HepG2 (cell line): Measurements from ENCODE around the gene NDUFS2. TPM values are rescaled to one million over a fixed set of nuclear protein-coding genes. Genes with fewer than 3 reads are reported as not detected.

ENCODE experiments used
- ATAC-seq: fragments of 200-7000 bp; cut with Tn5 transposase; 3 replicates; pipeline ENCODE4 v1.9.1; 2020; ENCODE audit warnings: mild to moderate bottlenecking, moderate library complexity
- BruUV-seq: library from RNA; stranded (reverse); fragments of 400-500 nt; replicated peaks from 2 replicates; lab custom pipeline; 2021; lab: Mats Ljungman, UMichigan
- CTCF ChIA-PET: fragments of 300-600 bp; formaldehyde crosslinking; extraction: SDS; loops from one replicate; lab custom pipeline; 2021; ENCODE audit warnings: low total read pairs, inconsistent platforms, low intra/inter-chr PET ratio; lab: Yijun Ruan, JAX
- POLR2A ChIA-PET: fragments of 350-600 bp; sonication (Branson Sonifier 250); formaldehyde crosslinking; loops from one replicate; lab custom pipeline; 2020; ENCODE audit warnings: antibody characterized with exemption, inconsistent platforms; lab: Yijun Ruan, JAX
- DNase-seq: peaks from one replicate; pipeline ENCODE4 v3.0.0-alpha.2; 2015; ENCODE audit warnings: low spot score
- FAIRE-seq: peaks from 3 replicates; lab custom pipeline; 2011; peaks lifted over from hg19 to GRCh38; lab: Jason Lieb, UNC
- H2AFZ ChIP-seq: one replicate; pipeline ENCODE4 v1.6.1; 2011; ENCODE audit warnings: low read length, inconsistent platforms
- H3K27ac ChIP-seq: fragments of 300-600 bp; 3 replicates; pipeline ENCODE4 v1.8.0; 2011; ENCODE audit warnings: mixed run types, mild to moderate bottlenecking, mixed read lengths, low read length, inconsistent platforms; ENCODE audit not compliant: insufficient read depth; ENCODE audit errors: extremely low read length
- H3K27me3 ChIP-seq, 2 experiments: fragments of 200-600 bp in 1 of 2; 2 replicates in 1 of 2; 3 replicates in 1 of 2; pipeline versions ENCODE4 v1.6.0 to v1.8.0; 2011; ENCODE audit warnings: low read length in 2 of 2, mild to moderate bottlenecking in 2 of 2, moderate library complexity in 2 of 2, inconsistent platforms in 1 of 2; ENCODE audit not compliant: insufficient read depth in 2 of 2, control insufficient read depth in 1 of 2
- H3K36me3 ChIP-seq, 2 experiments: fragments of 200-600 bp in 1 of 2; replicated peaks in 1 of 2; 2 replicates in 1 of 2; 3 replicates in 1 of 2; pipeline versions ENCODE4 v1.5.1 to v1.8.0; 2011; ENCODE audit warnings: low read length in 2 of 2, inconsistent platforms in 1 of 2; ENCODE audit not compliant: insufficient read depth in 2 of 2, control insufficient read depth in 1 of 2
- H3K4me1 ChIP-seq: 2 replicates; pipeline ENCODE4 v1.5.1; 2012; ENCODE audit warnings: low read length, inconsistent platforms; ENCODE audit not compliant: insufficient read depth
- H3K4me2 ChIP-seq: 2 replicates; pipeline ENCODE4 v1.6.0; 2011; ENCODE audit warnings: low read depth, low read length, inconsistent platforms
- H3K4me3 ChIP-seq, 3 experiments: fragments of 200-600 bp in 1 of 3; sonication (generic), shearing (Covaris generic) in 1 of 3; replicated peaks in 1 of 3; 2 replicates each; pipeline ENCODE4 v1.5.1; 2011 to 2016; ENCODE audit warnings: low read length in 3 of 3, inconsistent platforms in 2 of 3, low read depth in 2 of 3, mild to moderate bottlenecking in 2 of 3, control low read depth in 1 of 3, mixed read lengths in 1 of 3; ENCODE audit not compliant: insufficient read depth in 1 of 3
- H3K79me2 ChIP-seq: one replicate; pipeline ENCODE4 v1.6.1; 2011; ENCODE audit warnings: low read length, inconsistent platforms; ENCODE audit not compliant: insufficient read depth
- H3K9ac ChIP-seq: 2 replicates; pipeline ENCODE4 v1.6.0; 2011; ENCODE audit warnings: mild to moderate bottlenecking, low read depth, low read length, inconsistent platforms; ENCODE audit not compliant: insufficient read depth
- H3K9me3 ChIP-seq: 2 replicates; pipeline ENCODE4 v1.5.1; 2012; ENCODE audit warnings: mild to moderate bottlenecking, low read length
- H4K20me1 ChIP-seq: 2 replicates; pipeline ENCODE4 v1.6.0; 2011; ENCODE audit warnings: inconsistent platforms, mild to moderate bottlenecking, low read length, moderate library complexity; ENCODE audit not compliant: insufficient read depth
- FOXM1 ChIP-seq: sonication (generic); formaldehyde crosslinking; IDR thresholded peaks from 2 replicates; pipeline ENCODE4 v1.5.0; 2020; ENCODE audit warnings: missing genetic modification reagents
- FOXP1 ChIP-seq, 2 experiments: fragments of 450-650 bp in 1 of 2; IDR thresholded peaks; 2 replicates each; pipeline ENCODE4 v1.6.1; 2017 to 2018; ENCODE audit warnings: antibody characterized with exemption in 1 of 2
- HIVEP1 ChIP-seq: sonication (generic); formaldehyde crosslinking; IDR thresholded peaks from 2 replicates; pipeline ENCODE4 v1.4.0; 2020; ENCODE audit warnings: mild to moderate bottlenecking, missing genetic modification reagents
- IRF2 ChIP-seq: IDR thresholded peaks from 2 replicates; pipeline ENCODE4 v1.6.1; 2018; ENCODE audit warnings: missing genetic modification reagents, missing compliant biosample characterization
- KLF13 ChIP-seq: sonication (generic); formaldehyde crosslinking; IDR thresholded peaks from 2 replicates; pipeline ENCODE4 v1.4.0; 2020; ENCODE audit warnings: mild to moderate bottlenecking, missing genetic modification reagents
- MAZ ChIP-seq, 2 experiments: sonication (generic) in 1 of 2; formaldehyde crosslinking in 1 of 2; IDR thresholded peaks; 2 replicates each; pipeline versions ENCODE4 v1.5.0 to v1.6.1; 2012 to 2020; ENCODE audit warnings: low read depth in 2 of 2, mild to moderate bottlenecking in 2 of 2, borderline replicate concordance in 1 of 2, improper control_type of control experiment in 1 of 2, low read length in 1 of 2, missing genetic modification reagents in 1 of 2, moderate library complexity in 1 of 2
- NCOR1 ChIP-seq: fragments of 200-600 bp; sonication (generic); IDR thresholded peaks from 2 replicates; pipeline ENCODE4 v1.7.0; 2017; ENCODE audit warnings: antibody characterized with exemption, low read length, borderline replicate concordance
- POLR2AphosphoS5 ChIP-seq: IDR thresholded peaks from 2 replicates; pipeline ENCODE4 v1.6.1; 2012; ENCODE audit warnings: low read depth, low read length
- SKI ChIP-seq: fragments of 450-650 bp; IDR thresholded peaks from one replicate; pipeline ENCODE4 v1.6.1; 2018; ENCODE audit warnings: mild to moderate bottlenecking; ENCODE audit not compliant: partially characterized antibody
- SMYD3 ChIP-seq: sonication (generic); formaldehyde crosslinking; IDR thresholded peaks from 2 replicates; pipeline ENCODE4 v1.8.1; 2023; ENCODE audit warnings: mild to moderate bottlenecking, missing genetic modification reagents
- ZIK1 ChIP-seq: sonication (generic); formaldehyde crosslinking; IDR thresholded peaks from 2 replicates; pipeline ENCODE4 v1.5.0; 2020; ENCODE audit warnings: mild to moderate bottlenecking, low read depth, missing genetic modification reagents, borderline replicate concordance
- ZNF44 ChIP-seq: sonication (generic); formaldehyde crosslinking; IDR thresholded peaks from 2 replicates; pipeline ENCODE4 v1.5.1; 2020; ENCODE audit warnings: mild to moderate bottlenecking, missing genetic modification reagents
- ZXDC ChIP-seq: sonication (generic); formaldehyde crosslinking; IDR thresholded peaks from 2 replicates; pipeline ENCODE4 v1.5.0; 2020; ENCODE audit warnings: mild to moderate bottlenecking, missing genetic modification reagents
- WGBS: methylation state at CpG from one replicate; pipeline ENCODE4 v1.1.6; 2017; ENCODE audit warnings: low lambda C conversion rate; 5-methylcytosine and 5-hydroxymethylcytosine counted together
- in situ Hi-C: cut with HindIII; loops from 2 replicates; pipeline ENCODE4 v1.10.0; 2017; ENCODE audit warnings: low pct_unique_long_range_greater_than_20kb; ENCODE audit not compliant: extremely low pct_ligation_motif_present
- intact Hi-C: fragments of 100-400 bp; cut with micrococcal nuclease; formaldehyde crosslinking; loops from one replicate; pipeline ENCODE4 v1.10.0; 2022; ENCODE audit not compliant: unreplicated experiment
- polyA plus RNA-seq, 8 experiments: library from polyadenylated mRNA; depleted of rRNA in 3 of 8; stranded (reverse) in 7 of 8; unstranded in 1 of 8; fragments of >200 nt; fragmentation: Illumina TruSeq in 4 of 8; extraction: Trizol in 4 of 8; gene quantifications; 2 replicates each; pipeline versions ENCODE4 v1.2.1 to v1.2.3, GENCODE V29; 2011 to 2016; ENCODE audit warnings: low read depth in 4 of 8, missing spikeins in 1 of 8, mixed read lengths in 1 of 8; ENCODE audit not compliant: insufficient read depth in 1 of 8
- total RNA-seq, 5 experiments: library from RNA; depleted of rRNA; stranded (reverse); fragments of >200 nt; fragmentation: Illumina TruSeq; extraction: Trizol; gene quantifications; 2 replicates each; pipeline ENCODE4 v1.2.3, GENCODE V29; 2016; ENCODE audit warnings: low read depth in 1 of 5

Gene NDUFS2
- total and polyA plus RNA-seq, 2 of the 13 experiments (the other 11 are each of a cell fraction or from before 2014, with no cell fraction given) = 89.9 to 118 TPM

- in situ Hi-C loops = no loop called here
- ChIA-PET POLR2A (interaction anchor here (0.7 to 5.5 kb wide), 11 partner anchors 12 to 161 kb away, joined by 3 to 43 read pairs (median 4); partner anchors contain the start of genes DEDD, F11R, NDUFS2 and NIT1), CTCF (no interaction called here)
- Histone ChIP-seq H3K79me2 (peaks cover 10% of the 10 kb centered on the region), H4K20me1 (no peaks in the 10 kb centered on the region), H3K9me3 (no peaks in the 10 kb centered on the region), H2AFZ (no peak overlapping the region), H3K4me3 (peak overlapping the region; percentile 78 to 85 (median 78); a peak in 5 of 6 replicates), H3K27ac (peak overlapping the region; percentile 99), H3K36me3 (peaks cover 0 to 5% of the 10 kb centered on the region in 2 experiments; a peak in 1 of 5 replicates), H3K4me1 (peaks cover 20% of the 10 kb centered on the region), H3K27me3 (no peaks in the 10 kb centered on the region; a peak in 1 of 5 replicates), H3K4me2 (peak overlapping the region; percentile 89), H3K9ac (peak overlapping the region; percentile 98)
- TF ChIP-seq HIVEP1 (CRISPR knock-in tag) = no peak
- TF ChIP-seq ZNF44 (CRISPR knock-in tag) = no peak
- TF ChIP-seq SMYD3 (CRISPR knock-in tag) = no peak
- TF ChIP-seq FOXP1 (IDR thresholded peaks at IDR 0.05) = no peak
- no peak for TF ChIP-seq FOXP1 (CRISPR knock-in tag; IDR thresholded peaks at IDR 0.05)
- TF ChIP-seq POLR2AphosphoS5 = no peak
- TF ChIP-seq KLF13 (CRISPR knock-in tag) = no peak
- no peak for TF ChIP-seq FOXM1 (CRISPR knock-in tag)
- FAIRE-seq = no peak
- no peak for DNase-seq
- no TSS peak for BruUV-seq
- intact Hi-C loops = loop anchor here (2.0 kb wide), 1 partner anchor 20 kb away; the partner anchor contains the start of gene DEDD
- 26% methylated on average over 9 of the region's 9 CpGs for WGBS
- ATAC-seq = no peak
Observed at GRCh38 chr1:161153176-161153575, 49.0 kb upstream of the NDUFS2 start.

DNA sequence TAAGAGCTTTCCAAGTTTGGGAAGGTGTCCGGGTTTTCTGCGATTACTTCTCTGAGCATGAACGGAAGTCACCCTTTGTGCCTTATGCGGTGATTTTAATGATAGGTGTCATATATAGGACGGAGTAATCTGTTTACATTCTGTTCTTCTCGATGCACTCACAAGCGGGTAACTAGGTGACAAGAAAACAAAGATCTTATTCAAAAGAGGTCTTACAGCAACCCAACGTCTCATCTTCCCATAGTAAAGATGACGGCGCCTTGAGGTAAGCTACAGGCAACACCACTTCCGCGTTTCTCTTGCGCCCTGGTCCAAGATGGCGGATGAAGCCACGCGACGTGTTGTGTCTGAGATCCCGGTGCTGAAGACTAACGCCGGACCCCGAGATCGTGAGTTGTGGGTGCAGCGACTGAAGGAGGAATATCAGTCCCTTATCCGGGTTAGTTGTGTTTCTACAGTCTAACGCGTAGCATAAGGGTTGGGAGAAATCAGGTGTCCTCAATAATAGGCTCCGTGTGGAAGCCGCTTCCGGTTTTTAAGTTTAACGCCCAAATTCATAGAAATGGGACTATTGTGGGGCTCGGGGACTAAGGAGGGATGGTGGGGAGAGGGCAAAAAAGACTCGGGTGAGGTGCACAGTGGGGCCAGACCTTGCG is 48.4 kb upstream of the NDUFS2 start, which contains the start of gene UFC1:
UFC1 (plus strand) TSS at position 297 of the 656 bp plus-strand sequence; CDS start at position 317, 20 bp downstream.
- Histone ChIP-seq H3K9ac (peak within 1 kb of the TSS; percentile 98), H3K36me3 (peaks cover 2 to 9% of the 10 kb centered on the region in 2 experiments; a peak in 2 of 5 replicates), H2AFZ (peak within 1 kb of the TSS; percentile 92), H3K27ac (peak within 1 kb of the TSS; percentile 99), H3K9me3 (no peaks in the 10 kb centered on the region), H3K4me1 (peaks cover 24% of the 10 kb centered on the region), H3K79me2 (peaks cover 10% of the 10 kb centered on the region), H3K4me2 (peak within 1 kb of the TSS; percentile 89), H4K20me1 (no peaks in the 10 kb centered on the region), H3K4me3 (peak within 1 kb of the TSS; percentile 78 to 85 (median 78)), H3K27me3 (no peaks in the 10 kb centered on the region; a peak in 1 of 5 replicates)
- peak; percentile 95 for ATAC-seq
- intact Hi-C loops = loop anchor here (2.0 kb wide), 1 partner anchor 21 kb away; the partner anchor contains the start of gene DEDD
- in situ Hi-C loops = no loop called here
- ChIA-PET CTCF (no interaction called here), POLR2A (interaction anchor here (0.8 to 5.5 kb wide), 10 partner anchors 11 to 160 kb away, joined by 3 to 43 read pairs (median 4); partner anchors contain the start of genes DEDD, F11R, NDUFS2 and NIT1)
- peak; percentile 86 for DNase-seq
- TSS peak; percentile 99 for BruUV-seq
- FAIRE-seq = peak; percentile 96
- under 1% methylated on average over 30 of the region's 33 CpGs for WGBS
- TF ChIP-seq MAZ (IDR thresholded peaks at IDR 0.05; ENCODE audit: borderline replicate concordance, low read depth, low read length) = no peak
- TF ChIP-seq MAZ (CRISPR knock-in tag; IDR thresholded peaks at IDR 0.05; ENCODE audit: low read depth) = peak; percentile 33
- peak; percentile 35; the same call in 1 of the 2 replicates for TF ChIP-seq NCOR1
- no peak for TF ChIP-seq ZIK1
- TF ChIP-seq IRF2 (CRISPR knock-in tag) = no peak
- TF ChIP-seq SKI = no peak
- TF ChIP-seq ZXDC (CRISPR knock-in tag) = peak; percentile 62; the same call in 1 of the 2 replicates
